GM10248 (cell line): ENCODE results near the gene GPC6.

ENCODE experiments used
- CTCF ChIA-PET: fragments of 300-600 bp; sonication (Branson Sonifier 250); formaldehyde crosslinking; extraction: SDS; loops from one replicate; lab custom pipeline; 2021; ENCODE audit warnings: antibody characterized with exemption; lab: Yijun Ruan, JAX
- POLR2A ChIA-PET: fragments of 350-650 bp; sonication (Branson Sonifier 250); formaldehyde crosslinking; extraction: SDS; loops from one replicate; lab custom pipeline; 2020; ENCODE audit warnings: antibody characterized with exemption; lab: Yijun Ruan, JAX
- DNase-seq: peaks from one replicate; pipeline ENCODE4 v3.0.0; 2012; ENCODE audit errors: extremely low spot score
- CTCF ChIP-seq: IDR thresholded peaks from 2 replicates; pipeline ENCODE4 v1.5.1; 2012; ENCODE audit warnings: mild to moderate bottlenecking, low read depth; ENCODE audit errors: extremely low read depth, missing control alignments, control extremely low read depth

The GPC6 gene

GRCh38 chr13:93218583-93218982 is 8.0 kb upstream of the GPC6 start:
- POLR2A ChIA-PET = no interaction called here
- CTCF ChIA-PET = interaction anchor here (1.0 kb wide), 1 partner anchor 387 kb away, joined by 3 read pairs; no protein-coding TSS in a partner anchor
- no peak for TF ChIP-seq CTCF
- no peak for DNase-seq

- CTCF ChIA-PET = interaction anchor here (1.2 to 1.3 kb wide), 2 partner anchors 14 to 24 kb away, joined by 3 read pairs; no protein-coding TSS in a partner anchor
- no peak for DNase-seq
- no peak for TF ChIP-seq CTCF
- POLR2A ChIA-PET = no interaction called here
Measured at GRCh38 chr13:93220073-93220472, 6.5 kb upstream of the GPC6 start.

GRCh38 chr13:93222976-93223375 is 3.6 kb upstream of the GPC6 start:
- no peak for TF ChIP-seq CTCF
- POLR2A ChIA-PET = no interaction called here
- CTCF ChIA-PET = no interaction called here
- no peak for DNase-seq

- POLR2A ChIA-PET = no interaction called here
Measured at GRCh38 chr13:93224535-93224934, 2.1 kb upstream of the GPC6 start.

GRCh38 chr13:93225610-93226009 is 997 bp upstream of the GPC6 start:
- POLR2A ChIA-PET = no interaction called here
- DNase-seq = no peak
- CTCF ChIA-PET = interaction anchor here (1.1 to 2.0 kb wide), 3 partner anchors 13 to 18 kb away, joined by 3 to 5 read pairs (median 4); no protein-coding TSS in a partner anchor
- TF ChIP-seq CTCF = no peak

More at GRCh38 chr13:93224535-93224934, 2.1 kb upstream of the GPC6 start:
- CTCF ChIA-PET = interaction anchor here (2.0 kb wide), 1 partner anchor 14 kb away, joined by 5 read pairs; no protein-coding TSS in a partner anchor
- TF ChIP-seq CTCF = no peak
- DNase-seq = no peak

- POLR2A ChIA-PET = no interaction called here
- no peak for DNase-seq
- TF ChIP-seq CTCF = no peak
- CTCF ChIA-PET = interaction anchor here (1.1 to 2.0 kb wide), 3 partner anchors 13 to 17 kb away, joined by 3 to 5 read pairs (median 4); no protein-coding TSS in a partner anchor
Measured at GRCh38 chr13:93226065-93226622, 463 bp upstream of the GPC6 start.
